Stomach (tissue), 9 donors: ENCODE measurements around the gene BPIFB2. TPM values are rescaled to one million over a fixed set of nuclear protein-coding genes. Genes with fewer than 3 reads are reported as not detected.

Experiments
- DNase-seq, 2 donors: peaks; one replicate each; pipeline versions ENCODE4 v3.0.0 to v3.0.0-alpha.2; 2013 to 2019
- H3K27ac ChIP-seq, 5 donors: fragments of 200-600 bp in 4 of 5; sonication (generic) in 4 of 5; one replicate each; pipeline ENCODE4 v1.5.1; 2013 to 2019; ENCODE audit warnings: mild to moderate bottlenecking in 1 of 5, moderate library complexity in 1 of 5
- H3K27me3 ChIP-seq, 3 donors: fragments of 200-600 bp; sonication (generic); one replicate each; pipeline ENCODE4 v1.5.1; 2017 to 2019; ENCODE audit warnings: mixed run types in 1 of 3
- H3K36me3 ChIP-seq, 4 donors: fragments of 200-600 bp; sonication (generic); 1 replicate in 3 of 4; 2 replicates in 1 of 4; pipeline ENCODE4 v1.5.1; 2016 to 2019
- H3K4me1 ChIP-seq, 4 donors: fragments of 200-600 bp; sonication (generic); one replicate each; pipeline ENCODE4 v1.5.1; 2016 to 2019
- H3K4me3 ChIP-seq, 4 donors: fragments of 200-600 bp; sonication (generic) in 3 of 4; one replicate each; pipeline ENCODE4 v1.5.1; 2016 to 2019; ENCODE audit warnings: mild to moderate bottlenecking in 1 of 4
- H3K9me3 ChIP-seq, 4 donors: fragments of 200-600 bp; sonication (generic); one replicate each; pipeline ENCODE4 v1.5.1; 2016 to 2019
- CTCF ChIP-seq, 7 experiments: fragments of 450-650 bp in 4 of 7; fragments of 200-600 bp in 3 of 7; sonication (generic) in 3 of 7; IDR thresholded peaks; one replicate each; pipeline ENCODE4 v1.5.1; 2016 to 2019; ENCODE audit warnings: antibody characterized with exemption in 7 of 7, control low read depth in 2 of 7, mild to moderate bottlenecking in 1 of 7
- EP300 ChIP-seq: sonication (generic); formaldehyde crosslinking; IDR thresholded peaks from one replicate; pipeline ENCODE4 v1.6.1; 2017; ENCODE audit warnings: antibody characterized with exemption
- POLR2A ChIP-seq, 4 donors: fragments of 450-650 bp; IDR thresholded peaks; one replicate each; pipeline ENCODE4 v1.6.1; 2016; ENCODE audit warnings: antibody characterized with exemption in 4 of 4, control low read depth in 2 of 4, mild to moderate bottlenecking in 1 of 4, moderate library complexity in 1 of 4
- POLR2AphosphoS5 ChIP-seq, 3 donors: sonication (generic); formaldehyde crosslinking; IDR thresholded peaks; one replicate each; pipeline ENCODE4 v1.6.1; 2016; ENCODE audit warnings: antibody characterized with exemption in 3 of 3
- WGBS, 5 donors: extraction: QIAGEN DNeasy Blood & Tissue Kit in 3 of 5; methylation state at CpG; one replicate each; pipeline versions ENCODE4 v1.1.5 to v1.1.7; 2013 to 2018; 5-methylcytosine and 5-hydroxymethylcytosine counted together
- intact Hi-C: fragments of 100-400 bp; cut with DNase I; formaldehyde crosslinking; loops from one replicate; pipeline ENCODE4 v1.15.1; 2023; ENCODE audit warnings: low total_unique reads
- polyA plus RNA-seq, 3 donors: library from polyadenylated mRNA; stranded (reverse); fragments of 200-250 nt; gene quantifications; one replicate each; pipeline ENCODE4 v1.2.3, GENCODE V29; 2013
- total RNA-seq, 5 donors: library from RNA; depleted of rRNA; stranded (reverse); fragments of >200 nt; gene quantifications; one replicate each; pipeline versions ENCODE4 v1.1.0 to v1.2.3, GENCODE V29; 2014 to 2016
- donor health status: healthy with polysubstance abuse.
- donor health status: Bipolar disorder and iron deficiency.
- donor health status: healthy.

Gene BPIFB2
- total and polyA plus RNA-seq, 8 donors: 3.3 TPM; not detected in 7

DNA sequence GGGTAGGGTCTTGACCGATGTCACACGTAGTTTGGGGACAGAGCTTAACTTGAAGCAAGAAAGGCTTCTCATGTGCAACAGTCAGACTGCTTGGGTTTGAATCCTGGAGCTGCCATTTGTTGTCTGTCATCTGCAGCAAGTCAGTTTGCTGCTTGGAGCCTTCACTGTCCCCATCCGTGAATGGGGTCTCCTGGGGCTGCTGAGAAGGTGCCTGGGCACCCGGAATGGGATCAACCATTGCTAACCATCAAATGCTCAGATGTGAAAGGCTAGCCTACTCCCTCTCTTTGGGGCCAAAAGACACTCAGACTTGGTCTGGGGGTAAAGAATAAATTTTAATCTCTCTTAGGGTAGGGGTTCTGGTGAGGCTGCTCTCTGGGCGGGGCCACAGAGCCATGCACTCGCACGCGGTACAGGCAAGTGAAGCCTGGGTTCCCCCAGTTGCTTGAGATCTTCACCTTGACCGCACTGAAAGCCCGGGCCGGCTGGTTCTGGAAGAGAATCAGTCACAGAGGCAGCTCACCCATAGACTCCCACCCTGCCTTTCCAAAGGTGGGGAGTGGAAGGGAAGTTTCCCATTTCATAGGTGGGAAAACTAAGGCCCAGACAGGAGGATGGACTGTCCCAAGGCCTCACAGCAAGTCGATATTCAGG lies 23.9 kb upstream of the BPIFB2 start:
- Histone ChIP-seq H3K27me3 (no peaks in the 10 kb centered on the region), H3K27ac (no peak overlapping the region), H3K4me3 (no peak overlapping the region), H3K4me1 (peaks cover 0 to 12% (median 3%) of the 10 kb centered on the region in 4 donors), H3K36me3 (no peaks in the 10 kb centered on the region), H3K9me3 (no peaks in the 10 kb centered on the region)
- no peak for DNase-seq
- TF ChIP-seq EP300 (no peak), POLR2A (IDR thresholded peaks at IDR 0.05) (no peak), POLR2AphosphoS5 (IDR thresholded peaks at IDR 0.05) (no peak), CTCF (IDR thresholded peaks at IDR 0.05) (no peak)
- 87 to 91% (median 90%) methylated on average over 12 of the region's 12 CpGs for WGBS, 5 donors
- intact Hi-C loops: no loop called here

GRCh38 chr20:32984196-32984595 lies 23.3 kb upstream of the BPIFB2 start:
- no peak overlapping the region for H3K4me3 ChIP-seq
- intact Hi-C loops: no loop called here
- no peak overlapping the region for H3K27ac ChIP-seq
- no peaks in the 10 kb centered on the region for H3K9me3 ChIP-seq
- H3K36me3 ChIP-seq: no peaks in the 10 kb centered on the region
- WGBS, 5 donors: 58 to 81% (median 75%) methylated on average over 7 of the region's 7 CpGs
- H3K4me1 ChIP-seq: peaks cover 0 to 12% (median 3%) of the 10 kb centered on the region in 4 donors
- no peaks in the 10 kb centered on the region for H3K27me3 ChIP-seq
- TF ChIP-seq POLR2A (IDR thresholded peaks at IDR 0.05): no peak
- no peak for TF ChIP-seq CTCF (IDR thresholded peaks at IDR 0.05)
- TF ChIP-seq POLR2AphosphoS5 (IDR thresholded peaks at IDR 0.05): no peak
- TF ChIP-seq EP300: no peak
- DNase-seq: peak in 1 of 2 donors; percentile 38

- Histone ChIP-seq H3K4me3 (no peak overlapping the region), H3K36me3 (no peaks in the 10 kb centered on the region), H3K27me3 (peaks cover 0 to 2% (median 0%) of the 10 kb centered on the region in 3 donors), H3K4me1 (peaks cover 0 to 12% (median 3%) of the 10 kb centered on the region in 4 donors), H3K9me3 (no peaks in the 10 kb centered on the region), H3K27ac (no peak overlapping the region)
- WGBS, 5 donors: 70 to 88% (median 84%) methylated on average over 4 to 9 of the region's 9 CpGs
- no peak for TF ChIP-seq POLR2A (IDR thresholded peaks at IDR 0.05)
- no peak for TF ChIP-seq EP300
- TF ChIP-seq POLR2AphosphoS5 (IDR thresholded peaks at IDR 0.05): no peak
- TF ChIP-seq CTCF (IDR thresholded peaks at IDR 0.05): no peak
- intact Hi-C loops: no loop called here
- DNase-seq: no peak
Observed at GRCh38 chr20:32984631-32985354, 22.7 kb upstream of the BPIFB2 start.

- intact Hi-C loops: no loop called here
- Histone ChIP-seq H3K27ac (no peak overlapping the region), H3K9me3 (peaks cover 0 to 5% (median 0%) of the 10 kb centered on the region in 4 donors), H3K4me1 (peaks cover 0 to 8% (median 3%) of the 10 kb centered on the region in 4 donors), H3K4me3 (no peak overlapping the region), H3K27me3 (peaks cover 0 to 10% (median 0%) of the 10 kb centered on the region in 3 donors), H3K36me3 (no peaks in the 10 kb centered on the region)
- WGBS, 5 donors: 69 to 83% (median 81%) methylated on average over 6 of the region's 6 CpGs
- TF ChIP-seq POLR2A (IDR thresholded peaks at IDR 0.05) (no peak), CTCF (IDR thresholded peaks at IDR 0.05) (no peak), POLR2AphosphoS5 (IDR thresholded peaks at IDR 0.05) (no peak), EP300 (no peak)
- no peak for DNase-seq
Observed at GRCh38 chr20:32985596-32985995, 21.9 kb upstream of the BPIFB2 start.
